ENCODE data around the gene PLIN3. TPM values are rescaled to one million over a fixed set of nuclear protein-coding genes. Genes with fewer than 3 reads are reported as not detected.

PLIN3 gene
- total and polyA plus RNA-seq, 2 of the 4 experiments (the other 2 are of a cell fraction) = 147 to 246 TPM

DNA sequence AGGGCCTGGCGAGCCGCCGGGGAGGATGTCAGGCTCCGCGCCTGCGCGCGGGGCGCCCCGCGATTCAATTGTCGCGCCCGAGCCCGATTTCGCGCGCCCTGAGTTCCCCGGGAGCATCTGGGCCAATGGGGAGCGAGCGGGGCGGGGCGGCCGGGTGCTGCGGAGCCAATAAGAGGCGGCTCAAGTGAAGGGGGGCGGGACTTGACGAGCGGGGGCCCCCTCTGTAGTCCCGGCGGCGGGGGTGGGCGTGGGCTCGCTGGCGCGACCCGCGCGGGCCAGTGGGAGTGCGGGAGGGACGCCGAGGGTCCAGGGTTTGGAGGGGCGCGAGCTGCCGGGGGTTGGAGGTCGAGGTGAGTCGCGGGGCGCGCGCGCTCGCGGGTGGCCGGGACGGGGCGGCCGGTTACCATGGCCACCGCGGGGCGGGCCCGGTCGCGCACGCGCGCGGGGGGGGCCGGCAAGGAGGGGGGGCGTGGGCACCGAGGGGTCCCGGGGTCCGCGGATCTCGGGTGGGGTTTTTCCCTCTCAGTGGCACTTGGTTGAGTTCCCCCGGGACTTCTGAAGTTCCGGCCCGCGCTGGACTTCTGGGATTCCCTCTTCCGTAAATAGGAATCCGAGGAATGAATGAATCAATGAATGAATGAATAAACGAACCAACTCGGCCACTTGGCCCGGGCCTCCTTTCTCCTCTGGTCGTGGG lies 42.6 kb upstream of the PLIN3 start:
- H3K14ac ChIP-seq (replicated peaks; ENCODE audit: low read depth, low read length) = peak overlapping the region; percentile 90
- WGBS, 2 experiments (ENCODE audit: extremely low coverage in 2 of 2, insufficient read length in 1 of 2) = 2% methylated on average over 25 of the region's 85 CpGs; no CpG with 5 or more reads in 1 of the 2 experiments
- peak overlapping the region; percentile 92 for H4K91ac ChIP-seq (ENCODE audit: insufficient read depth, low read depth, low read length)
- intact Hi-C loops (cut with micrococcal nuclease) (loop anchor here (1.0 to 2.0 kb wide), 3 partner anchors 59 to 178 kb away; partner anchors contain the start of gene KDM4B), in situ Hi-C loops (cut with MboI; ENCODE audit: low sequenced_read_pairs) (loop anchor here (5.0 kb wide), 2 partner anchors 38 to 103 kb away; no protein-coding TSS in a partner anchor), dilution Hi-C loops (cut with HindIII; ENCODE audit: low sequenced_read_pairs, unreplicated experiment) (no loop called here)
- H4K20me1 ChIP-seq (ENCODE audit: insufficient read depth, low read length) = peaks cover 16% of the 10 kb centered on the region
- H4K8ac ChIP-seq (ENCODE audit: low read depth in 2 of 2, low read length in 2 of 2) = peak overlapping the region; percentile 82 to 96
- peak overlapping the region; percentile 99 for H3K23ac ChIP-seq (ENCODE audit: low read depth, low read length)
- peaks cover 7% of the 10 kb centered on the region; the same call in 1 of the 2 replicates for H3K9me1 ChIP-seq (ENCODE audit: insufficient read depth, low read length)
- H3K9me3 ChIP-seq (ENCODE audit: control insufficient read depth, insufficient read depth, low read length) = no peaks in the 10 kb centered on the region
- peak overlapping the region; percentile 82 for H2BK20ac ChIP-seq (ENCODE audit: low read depth, low read length)
- H3K79me1 ChIP-seq (ENCODE audit: low read depth in 1 of 2, low read length in 2 of 2) = peaks cover 0 to 42% of the 10 kb centered on the region in 2 experiments; a peak in 2 of 4 replicates
- BruUV-seq (replicated peaks) = no TSS peak
- H2BK120ac ChIP-seq (ENCODE audit: low read depth, low read length) = peak overlapping the region; percentile 94
- H2BK15ac ChIP-seq (ENCODE audit: low read depth, low read length) = peak overlapping the region; percentile 75; the same call in 2 of the 3 replicates
- ChIA-PET CTCF (no interaction called here), POLR2A (ENCODE audit: unreplicated experiment) (interaction anchor here (2.3 kb wide), 1 partner anchor 100 kb away, joined by 8 read pairs; no protein-coding TSS in a partner anchor)
- peak overlapping the region; percentile 74 for H4K5ac ChIP-seq (ENCODE audit: low read depth, low read length)
- peak overlapping the region; percentile 87 for H3K4me3 ChIP-seq (ENCODE audit: insufficient read depth, low read depth, low read length)
- peak overlapping the region; percentile 98 for H2AK9ac ChIP-seq (replicated peaks; ENCODE audit: low read depth, low read length, poor library complexity)
- H3K4me1 ChIP-seq (ENCODE audit: control insufficient read depth, insufficient read depth, low read length) = peaks cover 28% of the 10 kb centered on the region
- ATAC-seq (ENCODE audit: low read depth) (peak; percentile 79), DNase-seq (peak; percentile 79)
- peak overlapping the region; percentile 98 for H3K4ac ChIP-seq (ENCODE audit: low read depth, low read length)
- peak overlapping the region; percentile 56 for H3K18ac ChIP-seq (ENCODE audit: low read depth, low read length)
- H2AK5ac ChIP-seq (ENCODE audit: low read depth, low read length) = peak overlapping the region; percentile 95
- peak overlapping the region; percentile 85 for H3K9ac ChIP-seq (ENCODE audit: low read depth, low read length)
- H3K4me2 ChIP-seq (ENCODE audit: low read depth, low read length) = peak overlapping the region; percentile 67
- peak overlapping the region; percentile 91 for H3K27ac ChIP-seq (ENCODE audit: insufficient read depth, low read length)
- TF ChIP-seq MXI1 (IDR thresholded peaks at IDR 0.05; ENCODE audit: borderline replicate concordance, low read depth, low read length) (peak; percentile 88), MAZ (IDR thresholded peaks at IDR 0.05; ENCODE audit: borderline replicate concordance, low read depth, low read length) (peak; percentile 84), RCOR1 (IDR thresholded peaks at IDR 0.05; ENCODE audit: insufficient replicate concordance, low read length) (no peak)
- no peaks in the 10 kb centered on the region; the same call in 1 of the 2 replicates for H3K36me3 ChIP-seq (ENCODE audit: control insufficient read depth, insufficient read depth, low read length)
- H3K27me3 ChIP-seq (ENCODE audit: control insufficient read depth, insufficient read depth, low read length) = no peaks in the 10 kb centered on the region
- H3K56ac ChIP-seq (ENCODE audit: extremely low read depth, insufficient read depth, low read length) = peak overlapping the region; percentile 94
- peak overlapping the region; percentile 96 for H2AFZ ChIP-seq (replicated peaks; ENCODE audit: low read length, poor library complexity)
- H2BK5ac ChIP-seq (ENCODE audit: low read depth, low read length, poor library complexity, severe bottlenecking) = peak overlapping the region; percentile 93

Measured in IMR-90 (cell line).